HG02571 (cell line): ENCODE results near the gene CNOT6.
"Not testable (repeated sequence)": the region's sequence is repeated elsewhere in the genome, so short reads cannot be mapped to it uniquely, and the experiment has no call there.

Experiments used
- ATAC-seq: cut with Tn5 transposase; IDR thresholded peaks from one replicate; pipeline ENCODE4 v1.9.1; 2021; ENCODE audit warnings: mild to moderate bottlenecking, moderate library complexity; ENCODE audit not compliant: unreplicated experiment

Gene CNOT6

GRCh38 chr5:180494060-180494509, at the start of gene CNOT6:
Gene CNOT6 (plus strand): TSS chr5:180494379. CDS start chr5:180529277, 34,898 bp downstream.
- peak; percentile 89 for ATAC-seq

- no peak for ATAC-seq
These were observed 39.4 kb upstream of the CNOT6 start for GRCh38 chr5:180454752-180455151.

DNA sequence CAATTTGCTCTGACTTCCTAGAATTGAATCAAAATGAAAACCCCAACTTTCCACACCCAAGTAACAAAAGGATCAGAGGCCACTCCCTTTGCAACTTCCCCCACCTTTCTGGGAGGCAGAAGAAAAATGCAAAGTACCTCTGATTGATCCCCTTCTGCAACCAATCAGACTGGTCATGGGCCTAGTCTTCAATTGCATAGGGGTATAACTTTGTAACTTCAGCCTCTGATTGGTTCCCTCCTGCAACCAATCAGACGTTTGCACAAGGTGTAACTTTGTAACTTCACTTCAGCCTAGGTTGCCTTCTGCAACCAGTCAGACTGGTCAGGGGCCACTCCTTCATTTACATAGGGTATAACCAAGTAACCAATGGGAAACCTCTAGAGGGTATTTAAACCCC, 38.3 kb upstream of the CNOT6 start:
- ATAC-seq = no peak

- ATAC-seq = no peak
These were observed 37.4 kb upstream of the CNOT6 start for GRCh38 chr5:180456792-180457191.

- ATAC-seq = not testable (repeated sequence)
These were observed 35.1 kb upstream of the CNOT6 start for GRCh38 chr5:180458852-180459673.

- ATAC-seq = not testable (repeated sequence)
These were observed 34.5 kb upstream of the CNOT6 start for GRCh38 chr5:180459674-180460142.

DNA sequence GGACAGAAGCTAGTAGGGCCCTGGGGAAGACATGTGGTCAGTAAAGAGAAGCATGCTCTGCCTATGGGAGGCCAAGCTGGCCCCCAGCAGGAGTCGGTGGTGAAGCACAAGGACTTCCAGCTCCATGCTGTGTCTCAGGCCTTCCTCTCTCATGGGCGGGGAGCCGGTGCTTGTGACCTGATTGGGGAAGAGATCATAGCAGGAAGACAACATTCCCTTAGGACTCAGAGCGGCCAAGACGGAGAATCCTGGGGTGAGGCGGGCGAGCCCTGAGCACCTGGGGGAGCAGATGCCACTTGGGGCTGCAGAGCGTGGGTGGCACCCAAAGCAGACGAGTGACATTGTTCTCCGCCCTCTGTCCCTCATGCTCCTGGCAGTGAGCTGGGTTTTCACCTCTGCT, 33.3 kb upstream of the CNOT6 start:
- no peak for ATAC-seq

GRCh38 chr5:180461303-180461702, 32.9 kb upstream of the CNOT6 start:
- ATAC-seq = no peak

DNA sequence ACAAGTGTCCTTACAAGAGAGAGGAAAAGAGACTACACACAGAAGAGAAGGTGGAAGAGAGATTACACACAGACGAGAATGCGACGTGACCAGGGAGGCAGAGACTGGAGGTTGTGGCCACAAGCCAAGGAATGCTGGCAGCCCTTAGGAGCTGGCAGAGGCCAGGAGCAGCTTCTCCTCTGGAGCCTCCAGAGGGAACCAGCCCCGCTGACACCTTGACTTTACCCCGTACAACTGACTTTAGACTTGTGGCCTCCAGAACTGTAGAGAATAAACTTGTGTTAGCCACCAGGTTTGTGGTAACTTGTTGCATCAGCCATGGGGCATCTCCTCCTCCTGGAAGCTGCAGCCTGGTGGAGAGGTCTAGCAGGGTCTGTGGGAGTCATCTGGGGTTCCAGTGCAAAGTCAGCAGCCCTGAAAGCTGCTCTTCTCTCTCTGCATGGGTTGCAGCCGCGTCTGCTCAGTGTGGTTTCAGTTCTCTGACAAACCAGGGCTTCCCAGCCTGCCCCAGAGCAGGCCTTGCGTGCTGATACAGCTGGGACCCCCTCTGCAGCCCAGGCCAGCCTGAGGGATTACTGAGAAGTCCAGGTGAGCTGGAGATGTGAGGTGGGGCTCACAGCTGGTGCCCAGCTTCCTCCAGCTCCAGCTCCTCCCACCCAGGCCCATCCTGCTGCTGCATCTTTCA, 30.8 kb upstream of the CNOT6 start:
- ATAC-seq = no peak

GRCh38 chr5:180463916-180464602, 30.1 kb upstream of the CNOT6 start:
- ATAC-seq = no peak

DNA sequence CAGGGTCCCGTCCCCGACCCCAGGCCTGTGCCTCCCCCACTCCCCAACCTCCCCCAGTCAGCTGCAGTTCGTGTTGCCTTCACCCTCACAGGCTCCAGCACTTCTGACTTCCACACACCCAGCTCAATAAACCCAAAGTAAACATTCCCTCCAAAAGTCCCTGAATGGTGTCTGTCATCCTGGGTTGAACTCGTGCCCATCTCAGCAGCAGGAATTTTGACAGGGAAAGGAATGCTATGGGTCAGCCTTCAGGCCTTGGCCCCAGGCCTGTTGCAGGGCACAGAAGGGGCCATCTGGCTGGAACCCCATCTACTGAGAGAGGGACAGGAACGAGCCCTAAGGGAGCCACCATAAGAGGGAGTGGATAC, 29.6 kb upstream of the CNOT6 start:
- ATAC-seq = no peak

GRCh38 chr5:180465052-180465451, 29.1 kb upstream of the CNOT6 start:
- ATAC-seq = not testable (repeated sequence)

DNA sequence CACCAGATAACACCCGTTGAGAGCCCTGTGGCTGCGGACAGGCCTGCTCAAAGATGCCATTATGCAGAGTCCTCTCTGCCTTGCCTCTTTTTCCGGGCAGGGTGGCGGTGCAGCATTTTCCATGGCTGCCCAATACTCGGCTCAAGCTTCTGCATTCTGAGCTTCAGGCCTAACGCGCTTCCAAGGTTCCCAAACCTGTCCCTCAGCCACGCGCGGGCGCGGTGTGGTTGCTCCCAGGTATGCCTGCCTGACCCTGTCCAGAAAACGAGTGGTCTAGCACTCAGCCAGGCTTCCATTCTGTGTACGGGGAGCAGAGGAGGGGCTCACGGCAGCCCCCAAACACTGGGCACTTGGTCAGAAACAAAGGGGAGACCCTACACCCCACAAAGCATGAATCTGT, 27.9 kb upstream of the CNOT6 start:
- no peak for ATAC-seq

DNA sequence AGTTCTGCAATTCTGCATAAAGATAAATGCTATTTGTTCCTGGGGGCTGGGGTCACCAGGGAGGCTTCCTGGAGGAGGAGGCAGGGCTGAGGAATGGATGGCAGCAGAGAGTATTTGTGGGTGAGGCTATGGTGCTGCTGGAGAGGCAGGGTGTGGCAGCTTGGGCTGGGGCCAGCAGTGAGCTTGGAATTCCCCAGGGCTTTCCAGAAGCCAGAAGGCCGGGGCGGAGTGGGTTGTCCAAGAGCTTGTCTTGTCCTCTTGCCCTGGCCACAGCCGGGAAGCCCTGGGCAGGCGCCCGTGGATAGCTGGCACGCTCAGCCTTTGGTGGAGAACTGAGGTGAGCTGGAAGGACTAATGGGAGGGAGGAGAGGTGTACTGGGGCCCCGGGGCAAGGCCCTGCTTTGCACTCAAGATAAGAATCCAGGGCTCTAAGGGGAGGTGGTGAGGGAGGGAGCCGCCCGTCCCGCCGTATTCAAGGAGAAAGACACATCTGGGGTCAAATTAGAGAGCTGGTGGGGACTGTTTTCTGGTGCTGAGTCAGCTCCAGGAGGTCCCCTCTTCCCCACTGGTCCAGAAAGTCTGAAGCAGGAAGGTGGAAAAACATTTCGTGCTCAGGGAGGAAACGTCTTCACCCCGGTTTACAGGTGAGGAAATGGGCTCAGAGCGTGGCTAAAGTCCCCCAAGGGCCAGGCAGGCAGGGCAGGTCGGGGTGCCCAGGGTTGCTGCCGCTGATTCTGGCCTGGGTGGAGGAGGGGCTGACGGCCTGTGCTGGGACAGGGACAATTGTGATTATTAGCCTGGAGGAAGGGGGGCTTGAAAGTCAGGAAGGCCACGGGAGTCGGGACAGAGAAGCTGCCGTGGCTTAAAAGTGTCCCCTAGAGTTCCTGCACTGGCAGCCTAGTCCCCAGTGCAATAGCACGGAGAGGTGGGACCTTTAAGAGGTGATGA, 26.9 kb upstream of the CNOT6 start:
- ATAC-seq = no peak

DNA sequence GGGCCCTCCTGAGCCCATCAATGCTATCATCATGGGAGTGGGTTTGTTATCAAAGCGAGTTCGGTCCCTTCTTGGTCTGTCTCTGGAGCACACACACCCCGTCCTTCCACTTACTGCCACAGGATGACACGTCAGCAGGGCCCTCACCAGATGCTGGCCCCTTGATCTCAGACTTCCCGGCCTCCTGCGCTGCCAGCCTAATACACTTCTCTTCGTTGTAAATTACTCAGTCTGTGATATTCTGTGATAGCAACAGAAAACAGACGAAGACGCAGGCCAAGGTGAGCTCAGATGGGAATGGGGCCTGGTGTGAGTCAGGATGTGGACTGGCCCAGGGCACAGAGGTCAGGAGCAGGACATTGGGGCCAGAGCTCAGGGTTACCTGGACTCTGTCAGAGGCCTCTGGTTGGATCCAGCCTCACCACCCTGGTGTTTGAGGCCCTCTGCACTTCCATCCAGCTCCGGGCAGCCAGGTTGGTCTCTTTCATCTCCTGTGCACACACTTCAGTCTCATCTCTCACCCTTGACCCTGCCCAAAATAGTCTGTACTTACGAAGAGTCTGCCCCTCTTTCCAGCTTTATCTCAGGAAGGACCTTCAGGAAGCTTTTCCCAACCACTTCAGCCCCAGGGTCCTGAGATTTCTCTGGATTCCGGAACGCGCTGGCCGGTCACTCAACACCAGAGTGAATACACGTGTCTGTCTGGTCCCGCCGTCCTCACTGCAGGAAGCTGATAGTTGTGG, 26.0 kb upstream of the CNOT6 start:
- no peak for ATAC-seq

DNA sequence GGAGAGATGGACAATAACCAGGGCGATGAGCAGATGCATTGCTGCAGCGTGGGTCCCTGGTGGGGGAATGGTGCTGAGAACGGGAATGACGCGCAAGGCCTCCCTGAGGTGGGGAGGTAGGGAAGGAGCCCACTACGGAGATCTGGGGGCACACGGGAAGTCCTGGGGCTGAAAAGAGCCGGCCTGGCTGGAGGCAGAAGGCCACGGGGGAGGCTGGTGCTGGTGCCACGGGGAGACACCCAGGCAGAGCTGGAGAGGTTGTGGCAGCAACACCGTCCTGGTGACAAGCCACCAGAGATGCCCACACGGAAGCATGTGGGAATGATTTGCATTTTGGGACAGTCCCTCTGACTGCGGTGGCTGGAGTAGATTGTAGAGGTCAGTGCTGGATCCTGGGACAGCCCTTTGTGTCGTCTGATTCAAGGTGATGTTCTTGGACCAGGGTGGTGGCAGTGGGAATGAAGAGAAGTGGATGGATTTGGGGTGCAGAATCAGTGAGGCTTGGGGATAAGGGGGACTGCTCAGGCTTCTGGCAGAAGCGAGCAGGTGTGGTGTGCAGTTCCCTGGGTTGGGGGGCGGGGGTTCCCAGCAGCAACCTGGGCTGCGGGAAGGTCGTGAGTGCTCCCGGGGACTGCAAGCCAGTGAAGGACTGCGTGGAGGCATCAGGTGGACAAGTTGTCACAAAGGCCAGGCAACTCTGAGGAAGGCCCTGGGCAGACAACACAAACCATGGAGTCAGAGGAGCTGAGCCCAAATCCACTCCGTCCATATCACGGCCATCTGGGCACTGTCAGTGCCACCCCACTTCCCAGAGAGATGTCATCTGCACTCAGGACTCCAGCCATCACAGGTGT, 25.2 kb upstream of the CNOT6 start:
- no peak for ATAC-seq

DNA sequence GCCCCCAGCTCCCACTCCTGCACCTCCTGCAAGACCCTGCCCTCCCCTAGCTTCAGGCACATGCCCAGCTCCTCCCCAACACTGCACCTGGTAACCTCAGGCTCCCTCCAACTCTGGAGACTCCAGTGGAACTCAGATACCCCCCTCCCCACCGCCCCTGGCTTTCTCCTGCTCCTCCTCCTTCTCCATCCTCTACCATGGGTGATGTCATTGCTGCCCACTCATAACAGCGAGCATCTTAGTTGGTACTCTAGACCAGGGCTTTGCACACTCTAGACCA, 24.7 kb upstream of the CNOT6 start:
- ATAC-seq = no peak

DNA sequence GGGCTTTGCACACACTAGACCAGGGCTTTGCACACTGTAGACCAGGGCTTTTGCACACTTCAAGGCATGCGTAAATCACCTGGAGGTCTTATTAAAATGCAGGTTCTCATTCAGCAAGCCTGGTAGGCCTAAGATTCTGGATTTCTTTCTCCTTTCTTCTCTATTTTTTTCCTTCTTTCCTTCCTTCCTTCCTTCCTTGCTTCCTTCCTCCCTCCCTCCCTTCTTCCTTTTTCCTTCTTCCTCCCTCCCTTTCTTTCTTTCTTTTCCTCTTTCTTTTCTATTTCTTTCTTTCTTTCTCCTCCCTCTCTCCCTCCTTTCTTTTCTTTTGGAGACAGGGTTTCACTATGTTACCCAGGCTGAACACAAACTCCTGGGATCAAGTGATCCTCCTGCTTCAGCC, 24.3 kb upstream of the CNOT6 start:
- ATAC-seq = no peak

GRCh38 chr5:180470361-180470760, 23.8 kb upstream of the CNOT6 start:
- no peak for ATAC-seq
